Endothelial cell of umbilical vein (primary cell): ENCODE data around the gene ACSF3. TPM values are rescaled to one million over a fixed set of nuclear protein-coding genes. Genes with fewer than 3 reads are reported as not detected.

Source experiments
- BruUV-seq: library from RNA; stranded (reverse); fragments of 400-500 nt; replicated peaks from 2 replicates; lab custom pipeline; 2021; lab: Mats Ljungman, UMichigan
- CTCF ChIA-PET: fragments of 300-600, 350-600 bp; sonication (Branson Sonifier 250); formaldehyde crosslinking; loops from one replicate; lab custom pipeline; 2021; ENCODE audit warnings: antibody characterized with exemption, inconsistent platforms; lab: Charles Lee
- POLR2A ChIA-PET: fragments of 300-600, 350-600 bp; sonication (Branson Sonifier 250); formaldehyde crosslinking; loops from one replicate; lab custom pipeline; 2021; ENCODE audit warnings: antibody characterized with exemption, inconsistent platforms; lab: Charles Lee
- DNase-seq: peaks from one replicate; pipeline ENCODE4 v3.0.0-alpha.2; 2011; ENCODE audit warnings: low read depth, low spot score
- FAIRE-seq: peaks from 2 replicates; lab custom pipeline; 2011; peaks lifted over from hg19 to GRCh38; lab: Jason Lieb, UNC
- H2AFZ ChIP-seq: 2 replicates; pipeline ENCODE4 v1.6.0; 2012; ENCODE audit warnings: low read depth, low read length, control low read depth, inconsistent platforms
- H3K27ac ChIP-seq: 2 replicates; pipeline ENCODE4 v1.5.1; 2011; ENCODE audit warnings: low read depth, mild to moderate bottlenecking, control low read depth, low read length, moderate library complexity; ENCODE audit not compliant: insufficient read depth
- H3K27me3 ChIP-seq, 2 experiments: 2 replicates each; pipeline versions ENCODE4 v1.6.0 to v1.6.1; 2011; ENCODE audit warnings: low read length in 2 of 2, mixed read lengths in 1 of 2; ENCODE audit not compliant: control insufficient read depth in 2 of 2, insufficient read depth in 2 of 2
- H3K36me3 ChIP-seq, 2 experiments: 2 replicates in 1 of 2; 3 replicates in 1 of 2; pipeline ENCODE4 v1.5.1; 2011; ENCODE audit warnings: low read length in 2 of 2, mild to moderate bottlenecking in 1 of 2, moderate library complexity in 1 of 2; ENCODE audit not compliant: control insufficient read depth in 2 of 2, insufficient read depth in 2 of 2; ENCODE audit errors: extremely low read depth in 1 of 2
- H3K4me1 ChIP-seq: 3 replicates; pipeline ENCODE4 v1.5.1; 2011; ENCODE audit warnings: mild to moderate bottlenecking, low read length; ENCODE audit not compliant: control insufficient read depth, insufficient read depth; ENCODE audit errors: extremely low read depth
- H3K4me2 ChIP-seq: 2 replicates; pipeline ENCODE4 v1.6.1; 2011; ENCODE audit warnings: low read length, control low read depth, mixed read lengths; ENCODE audit not compliant: insufficient read depth
- H3K4me3 ChIP-seq, 3 experiments: fragments of 200-600 bp in 1 of 3; sonication (generic), shearing (Covaris generic) in 1 of 3; replicated peaks in 1 of 3; 2 replicates each; pipeline ENCODE4 v1.5.1; 2011 to 2016; ENCODE audit warnings: control low read depth in 3 of 3, low read length in 3 of 3, mild to moderate bottlenecking in 2 of 3, inconsistent platforms in 1 of 3, low read depth in 1 of 3, moderate library complexity in 1 of 3; ENCODE audit not compliant: insufficient read depth in 1 of 3
- H3K79me2 ChIP-seq: 2 replicates; pipeline ENCODE4 v1.6.0; 2012; ENCODE audit warnings: low read length, inconsistent platforms; ENCODE audit not compliant: control insufficient read depth, insufficient read depth
- H3K9ac ChIP-seq: replicated peaks from 2 replicates; pipeline ENCODE3; 2011; ENCODE audit warnings: low read length, control low read depth; ENCODE audit not compliant: insufficient read depth; ENCODE audit errors: extremely low read depth
- H3K9me1 ChIP-seq: replicated peaks from 3 replicates; pipeline ENCODE4 v1.6.0; 2011; ENCODE audit warnings: mild to moderate bottlenecking, low read length; ENCODE audit not compliant: control insufficient read depth, insufficient read depth; ENCODE audit errors: extremely low read depth
- H3K9me3 ChIP-seq: replicated peaks from 2 replicates; pipeline ENCODE4 v1.5.1; 2012; ENCODE audit warnings: low read length, inconsistent platforms; ENCODE audit not compliant: control insufficient read depth, insufficient read depth
- H4K20me1 ChIP-seq: replicated peaks from 2 replicates; pipeline ENCODE3; 2011; ENCODE audit warnings: mild to moderate bottlenecking, low read length; ENCODE audit not compliant: control insufficient read depth, insufficient read depth; ENCODE audit errors: extremely low read depth
- EZH2 ChIP-seq: IDR thresholded peaks from 2 replicates; pipeline ENCODE4 v1.6.1; 2012; ENCODE audit warnings: borderline replicate concordance, low read depth, mild to moderate bottlenecking, moderate library complexity, low read length, inconsistent platforms; ENCODE audit not compliant: severe bottlenecking
- FOS ChIP-seq: IDR thresholded peaks from 2 replicates; pipeline ENCODE4 v1.6.1; 2011; ENCODE audit warnings: mild to moderate bottlenecking, low read length, moderate library complexity, borderline replicate concordance; ENCODE audit not compliant: insufficient read depth
- GATA2 ChIP-seq: IDR thresholded peaks from 2 replicates; pipeline ENCODE4 v1.7.0; 2011; ENCODE audit warnings: low read depth, mild to moderate bottlenecking, moderate library complexity, mixed read lengths, low read length; ENCODE audit not compliant: insufficient read length, insufficient read depth
- JUN ChIP-seq: IDR thresholded peaks from 2 replicates; pipeline ENCODE4 v1.6.1; 2011; ENCODE audit warnings: borderline replicate concordance, low read depth; ENCODE audit not compliant: insufficient read length, insufficient read depth
- MYC ChIP-seq: IDR thresholded peaks from one replicate; pipeline ENCODE4 v1.6.1; 2011; ENCODE audit warnings: mild to moderate bottlenecking, low read depth, low read length
- POLR2A ChIP-seq: IDR thresholded peaks from 2 replicates; pipeline ENCODE4 v1.6.1; 2012; ENCODE audit warnings: low read depth, mild to moderate bottlenecking, control low read depth, low read length
- POLR2AphosphoS5 ChIP-seq: IDR thresholded peaks from 2 replicates; pipeline ENCODE4 v1.6.1; 2012; ENCODE audit warnings: low read depth, mild to moderate bottlenecking, control low read depth, low read length, moderate library complexity; ENCODE audit not compliant: insufficient read depth
- dilution Hi-C: fragments of 300-500 bp; cut with MboI; formaldehyde crosslinking; loops from one replicate; pipeline ENCODE4 v1.15.0; 2019; ENCODE audit warnings: low sequenced_read_pairs; ENCODE audit not compliant: extremely low pct_ligation_motif_present
- intact Hi-C: fragments of 100-400 bp; cut with micrococcal nuclease; formaldehyde crosslinking; loops from one replicate; pipeline ENCODE4 v1.10.0; 2022
- polyA plus RNA-seq, 4 experiments: library from polyadenylated mRNA; depleted of rRNA in 3 of 4; stranded (reverse) in 3 of 4; unstranded in 1 of 4; fragments of >200 nt; gene quantifications; 2 replicates each; pipeline versions ENCODE4 v1.2.1 to v1.2.3, GENCODE V29; 2011 to 2012; ENCODE audit warnings: missing spikeins in 1 of 4
- total RNA-seq: library from RNA; stranded (reverse); gene quantifications from 2 replicates; pipeline ENCODE4 v1.2.3, GENCODE V29; 2021
- TF ChIP-seq, protein P1 (sequence below): IDR thresholded peaks from 2 replicates; pipeline ENCODE4 v1.6.1; 2011; ENCODE audit not compliant: insufficient read depth, insufficient read length
- TF ChIP-seq, protein P2 (sequence below), 2 donors: IDR thresholded peaks; 1 replicate in 1 of 2; 2 replicates in 1 of 2; pipeline ENCODE4 v1.5.1; 2011; ENCODE audit warnings: low read length in 2 of 2, mild to moderate bottlenecking in 2 of 2, moderate library complexity in 2 of 2, control low read depth in 1 of 2, inconsistent platforms in 1 of 2, low read depth in 1 of 2; ENCODE audit not compliant: insufficient read depth in 1 of 2; ENCODE audit errors: extremely low read depth in 1 of 2

Gene ACSF3
- total and polyA plus RNA-seq, 2 donors (not counting 3 experiments of a cell fraction or from before 2014, with no cell fraction given) = 18.6 to 33.2 TPM

DNA sequence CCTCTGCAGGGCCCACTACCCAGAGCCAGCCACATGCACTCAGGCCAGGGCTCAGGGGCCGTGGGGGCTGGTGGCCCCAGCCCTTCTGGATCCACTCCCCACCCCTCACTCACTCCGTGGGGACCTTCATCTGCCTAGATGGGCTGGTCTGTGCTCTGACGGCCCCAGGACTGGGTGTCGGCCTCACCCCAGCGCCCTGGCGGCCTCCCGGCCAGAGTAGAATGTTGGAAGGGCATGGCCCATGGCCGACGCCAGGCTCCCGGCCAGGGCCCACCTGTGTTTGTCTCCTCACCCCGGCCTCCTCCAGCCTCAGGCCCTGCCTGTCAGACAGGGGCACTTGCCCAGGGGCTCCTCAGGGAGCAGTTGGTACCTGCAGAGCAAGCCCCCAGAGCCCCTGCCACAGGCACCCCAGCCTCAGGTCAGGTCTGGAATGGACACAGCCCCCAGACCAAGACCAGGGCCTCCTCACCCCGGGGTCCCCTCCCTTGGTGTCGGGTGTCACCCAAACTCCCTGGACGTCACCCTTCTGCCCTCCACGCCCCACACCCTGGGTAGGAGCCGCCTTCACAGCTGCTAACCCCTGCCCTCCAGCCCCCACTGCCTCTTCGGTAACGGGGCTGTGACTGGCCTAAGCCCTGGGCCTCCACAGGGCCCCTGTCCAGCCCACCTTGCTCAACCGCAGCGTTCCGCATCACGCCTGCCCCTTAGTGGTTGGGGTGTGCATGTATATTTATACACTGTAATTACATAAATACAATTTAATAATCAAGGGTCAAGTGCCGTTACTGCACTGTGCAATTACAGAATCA, 74.9 kb downstream of the ACSF3 start:
- H3K4me2 ChIP-seq = no peak overlapping the region
- DNase-seq = no peak
- intact Hi-C loops (loop anchor here (5.0 kb wide), 1 partner anchor 226 kb away; no protein-coding TSS in a partner anchor), dilution Hi-C loops (no loop called here)
- no peak overlapping the region for H3K27ac ChIP-seq
- peaks cover 0 to 3% of the 10 kb centered on the region in 2 experiments for H3K27me3 ChIP-seq
- no peaks in the 10 kb centered on the region for H3K9me3 ChIP-seq
- no peak for FAIRE-seq
- no peak for TF ChIP-seq EZH2
- TF ChIP-seq JUN = no peak
- TF ChIP-seq, protein P1, sequence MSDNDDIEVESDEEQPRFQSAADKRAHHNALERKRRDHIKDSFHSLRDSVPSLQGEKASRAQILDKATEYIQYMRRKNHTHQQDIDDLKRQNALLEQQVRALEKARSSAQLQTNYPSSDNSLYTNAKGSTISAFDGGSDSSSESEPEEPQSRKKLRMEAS = no peak
- TF ChIP-seq, protein P2, sequence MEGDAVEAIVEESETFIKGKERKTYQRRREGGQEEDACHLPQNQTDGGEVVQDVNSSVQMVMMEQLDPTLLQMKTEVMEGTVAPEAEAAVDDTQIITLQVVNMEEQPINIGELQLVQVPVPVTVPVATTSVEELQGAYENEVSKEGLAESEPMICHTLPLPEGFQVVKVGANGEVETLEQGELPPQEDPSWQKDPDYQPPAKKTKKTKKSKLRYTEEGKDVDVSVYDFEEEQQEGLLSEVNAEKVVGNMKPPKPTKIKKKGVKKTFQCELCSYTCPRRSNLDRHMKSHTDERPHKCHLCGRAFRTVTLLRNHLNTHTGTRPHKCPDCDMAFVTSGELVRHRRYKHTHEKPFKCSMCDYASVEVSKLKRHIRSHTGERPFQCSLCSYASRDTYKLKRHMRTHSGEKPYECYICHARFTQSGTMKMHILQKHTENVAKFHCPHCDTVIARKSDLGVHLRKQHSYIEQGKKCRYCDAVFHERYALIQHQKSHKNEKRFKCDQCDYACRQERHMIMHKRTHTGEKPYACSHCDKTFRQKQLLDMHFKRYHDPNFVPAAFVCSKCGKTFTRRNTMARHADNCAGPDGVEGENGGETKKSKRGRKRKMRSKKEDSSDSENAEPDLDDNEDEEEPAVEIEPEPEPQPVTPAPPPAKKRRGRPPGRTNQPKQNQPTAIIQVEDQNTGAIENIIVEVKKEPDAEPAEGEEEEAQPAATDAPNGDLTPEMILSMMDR (IDR thresholded peaks at IDR 0.05; ENCODE audit: extremely low read depth in 1 of 2, insufficient read depth in 1 of 2, low read depth in 1 of 2, low read length in 2 of 2) = no peak
- no peak for TF ChIP-seq GATA2
- TF ChIP-seq POLR2AphosphoS5 = no peak
- no peak for TF ChIP-seq POLR2A
- TF ChIP-seq MYC = no peak
- TF ChIP-seq FOS = no peak
- H3K9me1 ChIP-seq = no peaks in the 10 kb centered on the region
- no TSS peak for BruUV-seq
- ChIA-PET POLR2A (no interaction called here), CTCF (interaction anchor here (2.9 kb wide), 1 partner anchor 431 kb away, joined by 23 read pairs; no protein-coding TSS in a partner anchor)
- H4K20me1 ChIP-seq = no peaks in the 10 kb centered on the region
- no peak overlapping the region for H3K9ac ChIP-seq
- H2AFZ ChIP-seq = no peak overlapping the region
- H3K79me2 ChIP-seq = no peaks in the 10 kb centered on the region
- H3K36me3 ChIP-seq = no peaks in the 10 kb centered on the region
- H3K4me1 ChIP-seq = peaks cover 3% of the 10 kb centered on the region
- H3K4me3 ChIP-seq = no peak overlapping the region
